ENCODE results near the gene CREM.
"Not testable (repeated sequence)": the region's sequence is repeated elsewhere in the genome, so short reads cannot be mapped to it uniquely, and the experiment has no call there.

CREM gene

DNA sequence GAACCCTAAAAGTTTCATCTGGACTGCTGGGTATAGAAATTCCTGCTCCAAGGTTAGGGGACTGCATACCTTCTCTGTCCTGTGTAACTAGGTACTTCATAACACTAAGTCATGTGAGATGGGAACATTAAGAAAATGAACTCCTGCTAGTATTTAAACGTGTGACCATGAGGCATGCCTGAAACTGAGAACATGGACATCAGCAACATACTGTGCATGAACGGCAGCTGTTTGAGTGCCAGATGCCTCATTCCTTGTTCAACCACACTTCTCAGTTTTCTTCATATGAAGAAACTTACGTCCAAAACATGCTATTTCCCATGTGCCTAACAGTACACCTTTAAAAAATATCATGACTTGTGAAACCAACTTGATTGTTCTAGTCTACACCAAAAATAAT is 88.5 kb downstream of the CREM start:
- Histone ChIP-seq H3K4me3 (ENCODE audit: insufficient read depth, low read depth, low read length, poor library complexity, severe bottlenecking) (no peak overlapping the region), H3K9me3 (ENCODE audit: control insufficient read depth, low read length) (no peaks in the 10 kb centered on the region), H3K27me3 (replicated peaks; ENCODE audit: control insufficient read depth, insufficient read depth, low read length, poor library complexity, severe bottlenecking) (no peaks in the 10 kb centered on the region), H3K36me3 (ENCODE audit: control insufficient read depth, insufficient read depth, low read length) (no peaks in the 10 kb centered on the region), H3K27ac (ENCODE audit: insufficient read depth, low read length, poor library complexity, severe bottlenecking) (no peak overlapping the region), H3K4me1 (ENCODE audit: control insufficient read depth, insufficient read depth, low read length, poor library complexity, severe bottlenecking) (peaks cover 4% of the 10 kb centered on the region)
- no peak for DNase-seq

DNA sequence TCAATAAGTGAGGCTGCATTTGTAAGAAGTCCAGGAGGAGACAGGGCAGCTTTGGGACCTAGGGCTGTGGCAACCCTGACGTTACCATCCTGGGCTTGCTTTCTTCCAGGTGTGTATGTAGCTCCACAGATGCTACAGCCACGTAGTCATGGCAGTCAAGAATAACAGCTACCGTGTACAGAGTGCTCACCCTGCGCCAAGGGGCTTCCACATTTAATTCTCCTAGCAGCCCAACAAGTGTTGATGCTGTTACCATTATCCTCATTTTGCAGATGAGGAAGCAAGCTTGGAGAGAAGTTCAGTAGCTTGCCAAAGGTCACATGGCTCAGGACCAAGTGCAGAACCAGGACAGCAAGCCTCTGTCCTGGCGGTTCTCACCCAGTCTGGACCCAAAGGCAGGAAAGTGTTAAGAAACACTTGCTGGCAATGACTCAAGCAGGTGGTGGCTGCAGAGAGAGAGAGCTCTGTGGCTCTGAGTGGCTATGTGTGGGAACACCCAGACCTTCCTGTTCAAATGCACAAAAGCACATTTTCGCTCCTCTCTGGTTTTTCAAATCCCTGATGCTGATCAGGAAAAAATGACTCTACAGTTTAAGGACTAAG is 89.8 kb downstream of the CREM start:
- no peak overlapping the region for H3K4me3 ChIP-seq (ENCODE audit: insufficient read depth, low read depth, low read length, poor library complexity, severe bottlenecking)
- peaks cover 4% of the 10 kb centered on the region for H3K4me1 ChIP-seq (ENCODE audit: control insufficient read depth, insufficient read depth, low read length, poor library complexity, severe bottlenecking)
- DNase-seq: no peak
- H3K36me3 ChIP-seq (ENCODE audit: control insufficient read depth, insufficient read depth, low read length): no peaks in the 10 kb centered on the region
- no peaks in the 10 kb centered on the region for H3K9me3 ChIP-seq (ENCODE audit: control insufficient read depth, low read length)
- no peak overlapping the region for H3K27ac ChIP-seq (ENCODE audit: insufficient read depth, low read length, poor library complexity, severe bottlenecking)
- H3K27me3 ChIP-seq (replicated peaks; ENCODE audit: control insufficient read depth, insufficient read depth, low read length, poor library complexity, severe bottlenecking): no peaks in the 10 kb centered on the region

DNA sequence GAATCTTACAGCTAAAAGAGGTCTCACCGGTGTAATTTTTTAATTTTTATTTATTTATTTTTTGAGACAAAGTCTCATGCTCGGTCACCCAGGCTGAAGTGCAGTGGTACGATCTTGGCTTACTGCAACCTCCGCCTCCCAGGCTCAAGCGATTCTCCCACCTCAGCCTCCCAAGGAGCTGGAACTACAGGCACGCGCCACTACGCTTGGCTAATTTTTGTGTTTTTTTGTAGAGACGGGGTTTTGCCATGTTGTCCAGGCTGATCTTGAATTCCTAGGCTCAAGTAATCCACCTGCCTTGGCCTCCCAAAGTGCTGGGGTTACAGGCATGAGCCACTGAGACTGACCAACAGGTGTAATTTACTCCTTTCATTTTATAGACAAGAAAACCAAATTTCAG is 90.3 kb downstream of the CREM start:
- H3K4me1 ChIP-seq (ENCODE audit: control insufficient read depth, insufficient read depth, low read length, poor library complexity, severe bottlenecking); H3K36me3 ChIP-seq (ENCODE audit: control insufficient read depth, insufficient read depth, low read length); H3K27ac ChIP-seq (ENCODE audit: insufficient read depth, low read length, poor library complexity, severe bottlenecking); H3K27me3 ChIP-seq (replicated peaks; ENCODE audit: control insufficient read depth, insufficient read depth, low read length, poor library complexity, severe bottlenecking); H3K9me3 ChIP-seq (ENCODE audit: control insufficient read depth, low read length); H3K4me3 ChIP-seq (ENCODE audit: insufficient read depth, low read depth, low read length, poor library complexity, severe bottlenecking); DNase-seq: not testable (repeated sequence)

DNA sequence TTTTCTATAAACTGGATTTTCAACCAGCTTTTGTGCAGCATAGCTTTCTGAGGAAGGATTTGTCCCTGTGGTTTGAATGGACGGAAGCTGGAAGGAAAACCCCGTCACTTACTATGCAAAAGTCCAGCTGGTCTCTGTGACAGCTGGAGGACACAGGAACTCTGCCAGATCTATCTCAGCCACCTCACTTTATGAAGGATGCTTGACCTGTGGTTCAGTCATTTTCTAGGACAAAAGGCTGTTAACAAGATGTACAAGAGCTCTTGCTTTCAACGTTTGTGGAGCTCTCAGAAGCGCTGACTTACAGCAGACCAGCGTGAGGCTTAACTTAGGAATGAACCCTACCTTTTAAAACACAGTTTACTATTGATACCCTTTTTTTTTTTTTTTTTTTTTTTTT is 90.8 kb downstream of the CREM start:
- H3K9me3 ChIP-seq (ENCODE audit: control insufficient read depth, low read length): no peaks in the 10 kb centered on the region
- no peak overlapping the region for H3K27ac ChIP-seq (ENCODE audit: insufficient read depth, low read length, poor library complexity, severe bottlenecking)
- no peak for DNase-seq
- H3K4me1 ChIP-seq (ENCODE audit: control insufficient read depth, insufficient read depth, low read length, poor library complexity, severe bottlenecking): peaks cover 4% of the 10 kb centered on the region
- no peaks in the 10 kb centered on the region for H3K27me3 ChIP-seq (replicated peaks; ENCODE audit: control insufficient read depth, insufficient read depth, low read length, poor library complexity, severe bottlenecking)
- H3K36me3 ChIP-seq (ENCODE audit: control insufficient read depth, insufficient read depth, low read length): no peaks in the 10 kb centered on the region
- no peak overlapping the region for H3K4me3 ChIP-seq (ENCODE audit: insufficient read depth, low read depth, low read length, poor library complexity, severe bottlenecking)

- peaks cover 4% of the 10 kb centered on the region for H3K4me1 ChIP-seq (ENCODE audit: control insufficient read depth, insufficient read depth, low read length, poor library complexity, severe bottlenecking)
- H3K36me3 ChIP-seq (ENCODE audit: control insufficient read depth, insufficient read depth, low read length): no peaks in the 10 kb centered on the region
- H3K27ac ChIP-seq (ENCODE audit: insufficient read depth, low read length, poor library complexity, severe bottlenecking): no peak overlapping the region
Measured at GRCh38 chr10:35218339-35218955, 91.8 kb downstream of the CREM start.

DNA sequence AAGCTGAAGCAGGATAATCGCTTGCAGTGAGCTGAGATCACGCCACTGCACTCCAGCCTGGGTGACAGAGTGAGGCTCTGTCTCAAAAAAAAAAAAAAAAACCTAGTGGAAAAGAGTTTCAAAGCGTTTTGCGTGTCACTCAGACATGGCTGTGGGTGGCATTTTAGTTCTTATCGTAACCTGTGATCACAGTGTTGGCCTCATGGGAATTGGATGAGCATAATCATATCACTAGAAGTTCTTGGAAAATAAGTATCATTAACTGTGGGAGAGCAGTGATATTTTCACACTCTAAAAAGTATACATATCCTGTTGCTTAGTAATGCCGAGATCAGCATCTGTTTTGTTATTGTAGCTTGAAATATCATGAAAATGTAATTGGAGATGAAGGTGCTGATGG is 92.6 kb downstream of the CREM start:
- Histone ChIP-seq H3K4me3 (ENCODE audit: insufficient read depth, low read depth, low read length, poor library complexity, severe bottlenecking) (no peak overlapping the region), H3K27ac (ENCODE audit: insufficient read depth, low read length, poor library complexity, severe bottlenecking) (no peak overlapping the region), H3K4me1 (ENCODE audit: control insufficient read depth, insufficient read depth, low read length, poor library complexity, severe bottlenecking) (peaks cover 4% of the 10 kb centered on the region), H3K9me3 (ENCODE audit: control insufficient read depth, low read length) (no peaks in the 10 kb centered on the region), H3K36me3 (ENCODE audit: control insufficient read depth, insufficient read depth, low read length) (no peaks in the 10 kb centered on the region), H3K27me3 (replicated peaks; ENCODE audit: control insufficient read depth, insufficient read depth, low read length, poor library complexity, severe bottlenecking) (no peaks in the 10 kb centered on the region)
- no peak for DNase-seq

More at GRCh38 chr10:35218339-35218955, 91.8 kb downstream of the CREM start:
- H3K9me3 ChIP-seq (ENCODE audit: control insufficient read depth, low read length): no peaks in the 10 kb centered on the region
- peak; percentile 56 to 73 (median 63) for DNase-seq
- no peaks in the 10 kb centered on the region for H3K27me3 ChIP-seq (replicated peaks; ENCODE audit: control insufficient read depth, insufficient read depth, low read length, poor library complexity, severe bottlenecking)
- H3K4me3 ChIP-seq (ENCODE audit: insufficient read depth, low read depth, low read length, poor library complexity, severe bottlenecking): no peak overlapping the region

DNA sequence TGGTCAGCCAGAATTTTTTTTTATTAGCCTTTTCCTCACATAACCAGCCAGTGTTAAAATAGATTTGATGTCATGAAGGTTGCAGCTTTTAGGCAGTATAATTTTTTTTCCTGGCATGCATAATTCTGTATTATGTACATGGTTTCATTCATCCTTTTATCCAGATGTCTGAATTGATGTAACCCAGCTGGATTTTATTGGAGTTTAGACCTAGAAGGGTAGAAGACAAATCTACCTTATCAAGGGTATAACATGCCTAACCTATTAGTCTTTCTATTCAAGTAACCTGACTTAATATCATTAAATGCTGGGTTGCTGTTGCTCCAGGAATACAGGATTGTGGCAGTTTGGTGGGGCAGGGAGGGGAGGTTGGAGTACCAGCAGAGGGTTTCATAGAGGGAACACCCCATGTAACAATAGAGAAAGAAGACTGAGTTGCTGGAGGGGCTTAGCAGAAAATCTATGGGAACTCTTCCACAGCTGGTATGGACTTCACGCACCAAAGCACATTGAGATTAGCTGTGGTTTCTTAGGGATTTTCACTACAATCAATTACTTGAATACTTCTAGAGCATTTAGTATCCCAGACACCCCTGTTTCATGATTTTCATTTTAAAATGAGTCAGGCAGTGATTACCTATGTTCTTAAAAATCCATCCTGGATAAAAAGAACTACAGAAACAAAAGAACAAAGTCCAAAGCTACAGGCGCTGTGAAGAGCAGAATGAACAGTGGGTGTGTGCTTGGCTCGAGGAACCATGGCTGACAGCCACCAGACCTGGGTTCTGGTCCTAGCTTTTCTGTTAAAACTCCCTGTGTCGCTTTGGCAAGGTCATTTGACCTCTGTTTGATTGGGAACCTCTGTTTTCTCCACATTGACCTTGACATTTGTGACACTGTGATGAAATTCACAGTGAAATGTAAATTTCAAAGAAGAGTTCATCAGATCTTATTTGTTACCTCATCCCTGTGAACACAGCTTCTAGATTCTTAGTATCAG is 93.5 kb downstream of the CREM start:
- Histone ChIP-seq H3K27me3 (replicated peaks; ENCODE audit: control insufficient read depth, insufficient read depth, low read length, poor library complexity, severe bottlenecking) (no peaks in the 10 kb centered on the region), H3K4me1 (ENCODE audit: control insufficient read depth, insufficient read depth, low read length, poor library complexity, severe bottlenecking) (peaks cover 4% of the 10 kb centered on the region), H3K4me3 (ENCODE audit: insufficient read depth, low read depth, low read length, poor library complexity, severe bottlenecking) (no peak overlapping the region), H3K27ac (ENCODE audit: insufficient read depth, low read length, poor library complexity, severe bottlenecking) (no peak overlapping the region), H3K36me3 (ENCODE audit: control insufficient read depth, insufficient read depth, low read length) (no peaks in the 10 kb centered on the region), H3K9me3 (ENCODE audit: control insufficient read depth, low read length) (no peaks in the 10 kb centered on the region)
- no peak for DNase-seq

DNA sequence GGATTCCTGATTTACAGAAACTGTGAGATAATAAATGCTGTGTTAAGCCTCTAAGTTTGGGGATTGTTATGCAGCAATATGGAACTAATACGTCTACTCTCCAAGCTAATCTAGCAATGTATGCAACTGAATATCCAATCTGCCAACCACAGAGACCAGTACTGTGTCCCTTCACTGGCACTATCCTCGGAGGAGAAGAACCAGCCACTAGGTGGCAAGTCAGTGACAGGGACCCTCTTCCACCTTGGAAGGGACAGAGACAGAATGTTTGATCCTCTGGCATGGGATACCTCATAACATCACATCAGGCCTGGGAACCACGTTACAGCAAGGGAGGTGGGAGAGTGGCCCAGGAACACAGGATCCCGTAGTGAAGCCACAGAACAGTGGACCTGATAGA is 96.4 kb downstream of the CREM start:
- H3K9me3 ChIP-seq (ENCODE audit: control insufficient read depth, low read length): no peaks in the 10 kb centered on the region
- peaks cover 7% of the 10 kb centered on the region for H3K4me1 ChIP-seq (ENCODE audit: control insufficient read depth, insufficient read depth, low read length, poor library complexity, severe bottlenecking)
- DNase-seq: no peak
- no peaks in the 10 kb centered on the region for H3K27me3 ChIP-seq (replicated peaks; ENCODE audit: control insufficient read depth, insufficient read depth, low read length, poor library complexity, severe bottlenecking)
- H3K27ac ChIP-seq (ENCODE audit: insufficient read depth, low read length, poor library complexity, severe bottlenecking): no peak overlapping the region
- no peaks in the 10 kb centered on the region for H3K36me3 ChIP-seq (ENCODE audit: control insufficient read depth, insufficient read depth, low read length)
- no peak overlapping the region for H3K4me3 ChIP-seq (ENCODE audit: insufficient read depth, low read depth, low read length, poor library complexity, severe bottlenecking)

- DNase-seq: no peak
Measured at GRCh38 chr10:35224045-35224740, 97.5 kb downstream of the CREM start.

More at GRCh38 chr10:35224045-35224740, 97.5 kb downstream of the CREM start:
- Histone ChIP-seq H3K36me3 (ENCODE audit: control insufficient read depth, insufficient read depth, low read length) (no peaks in the 10 kb centered on the region), H3K4me3 (ENCODE audit: insufficient read depth, low read depth, low read length, poor library complexity, severe bottlenecking) (no peak overlapping the region), H3K4me1 (ENCODE audit: control insufficient read depth, insufficient read depth, low read length, poor library complexity, severe bottlenecking) (peaks cover 3% of the 10 kb centered on the region), H3K27me3 (replicated peaks; ENCODE audit: control insufficient read depth, insufficient read depth, low read length, poor library complexity, severe bottlenecking) (no peaks in the 10 kb centered on the region), H3K27ac (ENCODE audit: insufficient read depth, low read length, poor library complexity, severe bottlenecking) (no peak overlapping the region), H3K9me3 (ENCODE audit: control insufficient read depth, low read length) (no peaks in the 10 kb centered on the region)
